Astrocyte (in vitro differentiated cells and primary cell): ENCODE measurements around the gene OSBP2. TPM values are rescaled to one million over a fixed set of nuclear protein-coding genes. Genes with fewer than 3 reads are reported as not detected.

Experiments
- DNase-seq: peaks from one replicate; pipeline ENCODE4 v3.0.0-alpha.2; 2010; ENCODE audit warnings: low read depth
- FAIRE-seq: peaks from 2 replicates; lab custom pipeline; 2011; peaks lifted over from hg19 to GRCh38; lab: Jason Lieb, UNC
- H2AFZ ChIP-seq: 2 replicates; pipeline ENCODE4 v1.6.0; 2012; ENCODE audit warnings: low read depth, low read length, inconsistent platforms
- H3K27ac ChIP-seq: 2 replicates; pipeline ENCODE4 v1.5.1; 2011; ENCODE audit warnings: low read depth, low read length, inconsistent platforms
- H3K27me3 ChIP-seq: 2 replicates; pipeline ENCODE4 v1.6.0; 2011; ENCODE audit warnings: low read length, inconsistent platforms; ENCODE audit not compliant: insufficient read depth
- H3K36me3 ChIP-seq: 2 replicates; pipeline ENCODE4 v1.5.1; 2011; ENCODE audit warnings: low read length, inconsistent platforms; ENCODE audit not compliant: insufficient read depth
- H3K4me1 ChIP-seq: 2 replicates; pipeline ENCODE4 v1.5.1; 2011; ENCODE audit warnings: low read length, inconsistent platforms; ENCODE audit not compliant: insufficient read depth
- H3K4me2 ChIP-seq: 2 replicates; pipeline ENCODE4 v1.6.0; 2012; ENCODE audit warnings: low read length, inconsistent platforms
- H3K4me3 ChIP-seq: 2 replicates; pipeline ENCODE4 v1.5.1; 2011; ENCODE audit warnings: low read depth, mild to moderate bottlenecking, low read length, inconsistent platforms; ENCODE audit not compliant: insufficient read depth
- H3K79me2 ChIP-seq: 2 replicates; pipeline ENCODE4 v1.6.0; 2012; ENCODE audit warnings: mild to moderate bottlenecking, low read length, inconsistent platforms; ENCODE audit not compliant: insufficient read depth
- H3K9ac ChIP-seq: 2 replicates; pipeline ENCODE4 v1.6.0; 2012; ENCODE audit warnings: mild to moderate bottlenecking, low read length, inconsistent platforms
- H3K9me3 ChIP-seq: 2 replicates; pipeline ENCODE4 v1.5.1; 2012; ENCODE audit warnings: low read depth, mild to moderate bottlenecking, low read length, inconsistent platforms; ENCODE audit not compliant: insufficient read depth
- H4K20me1 ChIP-seq: 2 replicates; pipeline ENCODE4 v1.6.0; 2012; ENCODE audit warnings: low read length, inconsistent platforms; ENCODE audit not compliant: insufficient read depth
- H3K27ac Mint-ChIP-seq: one replicate; pipeline ENCODE4 v1.8.0; 2021; ENCODE audit warnings: mild to moderate bottlenecking, mixed read lengths; ENCODE audit not compliant: unreplicated experiment
- H3K27me3 Mint-ChIP-seq: one replicate; pipeline ENCODE4 v1.8.0; 2021; ENCODE audit warnings: low read depth, mixed read lengths; ENCODE audit not compliant: unreplicated experiment
- H3K36me3 Mint-ChIP-seq: one replicate; pipeline ENCODE4 v1.8.0; 2021; ENCODE audit warnings: low read depth, mixed read lengths; ENCODE audit not compliant: unreplicated experiment
- H3K4me1 Mint-ChIP-seq: one replicate; pipeline ENCODE4 v1.8.0; 2021; ENCODE audit warnings: low read depth, mixed read lengths; ENCODE audit not compliant: unreplicated experiment
- H3K4me3 Mint-ChIP-seq: one replicate; pipeline ENCODE4 v1.8.0; 2021; ENCODE audit warnings: mild to moderate bottlenecking, moderate library complexity, mixed read lengths; ENCODE audit not compliant: unreplicated experiment
- H3K9me3 Mint-ChIP-seq: one replicate; pipeline ENCODE4 v1.8.0; 2021; ENCODE audit warnings: mild to moderate bottlenecking, mixed read lengths; ENCODE audit not compliant: unreplicated experiment
- CTCF ChIP-seq: IDR thresholded peaks from 2 replicates; pipeline ENCODE4 v1.5.1; 2011; ENCODE audit warnings: low read depth, mild to moderate bottlenecking, inconsistent platforms, low read length, moderate library complexity; ENCODE audit not compliant: insufficient read depth
- EZH2 ChIP-seq: IDR thresholded peaks from 2 replicates; pipeline ENCODE4 v1.6.1; 2012; ENCODE audit warnings: mild to moderate bottlenecking, low read length, inconsistent platforms; ENCODE audit not compliant: insufficient read depth
- total RNA-seq: library from RNA; stranded (reverse); gene quantifications from 2 replicates; pipeline ENCODE4 v1.2.1, GENCODE V29; 2021

OSBP2 gene
- total RNA-seq, 1 donor from 2014 or later = 0.48 TPM

GRCh38 chr22:30647536-30647935 is 47.1 kb upstream of the OSBP2 start:
- Mint-ChIP-seq H3K27me3 (peaks cover 2% of the 10 kb centered on the region), H3K9me3 (no peaks in the 10 kb centered on the region), H3K4me1 (no peaks in the 10 kb centered on the region), H3K36me3 (peaks cover 6% of the 10 kb centered on the region), H3K27ac (no peak overlapping the region), H3K4me3 (no peak overlapping the region)
- Histone ChIP-seq H3K27ac (no peak overlapping the region), H3K36me3 (no peaks in the 10 kb centered on the region), H3K9me3 (no peaks in the 10 kb centered on the region), H3K4me1 (peaks cover 14% of the 10 kb centered on the region), H3K4me2 (no peak overlapping the region), H3K9ac (no peak overlapping the region), H3K79me2 (peaks cover 17% of the 10 kb centered on the region), H3K27me3 (no peaks in the 10 kb centered on the region), H3K4me3 (no peak overlapping the region), H4K20me1 (peaks cover 8% of the 10 kb centered on the region), H2AFZ (no peak overlapping the region)
- TF ChIP-seq EZH2 (no peak), CTCF (no peak)
- DNase-seq (no peak), FAIRE-seq (no peak)

- TF ChIP-seq EZH2 (no peak), CTCF (no peak)
- no peak overlapping the region for H3K4me3 Mint-ChIP-seq
- peak overlapping the region; percentile 15 for H3K4me2 ChIP-seq
- H3K27me3 ChIP-seq = no peaks in the 10 kb centered on the region
- DNase-seq = no peak
- no peaks in the 10 kb centered on the region for H3K27me3 Mint-ChIP-seq
- no peaks in the 10 kb centered on the region for H3K36me3 ChIP-seq
- H3K36me3 Mint-ChIP-seq = peaks cover 6% of the 10 kb centered on the region
- peaks cover 8% of the 10 kb centered on the region for H3K79me2 ChIP-seq
- no peak overlapping the region for H3K4me3 ChIP-seq
- no peak overlapping the region for H2AFZ ChIP-seq
- FAIRE-seq = no peak
- peaks cover 10% of the 10 kb centered on the region for H3K4me1 ChIP-seq
- peak overlapping the region; percentile 19 for H3K27ac ChIP-seq
- no peak overlapping the region for H3K27ac Mint-ChIP-seq
- H4K20me1 ChIP-seq = peaks cover under 1% of the 10 kb centered on the region
- H3K4me1 Mint-ChIP-seq = no peaks in the 10 kb centered on the region
- no peaks in the 10 kb centered on the region for H3K9me3 Mint-ChIP-seq
- no peaks in the 10 kb centered on the region for H3K9me3 ChIP-seq
- H3K9ac ChIP-seq = no peak overlapping the region
These were observed 45.8 kb upstream of the OSBP2 start for GRCh38 chr22:30648825-30649224.

- H3K9me3 ChIP-seq = no peaks in the 10 kb centered on the region
- H3K27me3 ChIP-seq = no peaks in the 10 kb centered on the region
- FAIRE-seq = no peak
- H3K27ac ChIP-seq = peak overlapping the region; percentile 19
- peak; percentile 86 for DNase-seq
- peaks cover 5% of the 10 kb centered on the region for H3K4me1 ChIP-seq
- H3K36me3 Mint-ChIP-seq = peaks cover 6% of the 10 kb centered on the region
- peak overlapping the region; percentile 15 for H3K4me2 ChIP-seq
- H3K4me3 ChIP-seq = no peak overlapping the region
- no peak overlapping the region for H3K27ac Mint-ChIP-seq
- H3K4me3 Mint-ChIP-seq = no peak overlapping the region
- no peaks in the 10 kb centered on the region for H4K20me1 ChIP-seq
- H3K9me3 Mint-ChIP-seq = no peaks in the 10 kb centered on the region
- H3K79me2 ChIP-seq = peaks cover 8% of the 10 kb centered on the region
- peak overlapping the region; percentile 33 for H3K9ac ChIP-seq
- no peaks in the 10 kb centered on the region for H3K4me1 Mint-ChIP-seq
- H3K36me3 ChIP-seq = no peaks in the 10 kb centered on the region
- H2AFZ ChIP-seq = no peak overlapping the region
- TF ChIP-seq EZH2 (no peak), CTCF (peak; percentile 5)
- no peaks in the 10 kb centered on the region for H3K27me3 Mint-ChIP-seq
These were observed 45.2 kb upstream of the OSBP2 start for GRCh38 chr22:30649430-30650007.
